ENCODE results near the gene EXOSC1. TPM values are rescaled to one million over a fixed set of nuclear protein-coding genes. Genes with fewer than 3 reads are reported as not detected.
"Not testable (repeated sequence)": the region's sequence is repeated elsewhere in the genome, so short reads cannot be mapped to it uniquely, and the experiment has no call there.

The EXOSC1 gene
- total RNA-seq, 1 experiment from 2014 or later: 46.9 TPM

DNA sequence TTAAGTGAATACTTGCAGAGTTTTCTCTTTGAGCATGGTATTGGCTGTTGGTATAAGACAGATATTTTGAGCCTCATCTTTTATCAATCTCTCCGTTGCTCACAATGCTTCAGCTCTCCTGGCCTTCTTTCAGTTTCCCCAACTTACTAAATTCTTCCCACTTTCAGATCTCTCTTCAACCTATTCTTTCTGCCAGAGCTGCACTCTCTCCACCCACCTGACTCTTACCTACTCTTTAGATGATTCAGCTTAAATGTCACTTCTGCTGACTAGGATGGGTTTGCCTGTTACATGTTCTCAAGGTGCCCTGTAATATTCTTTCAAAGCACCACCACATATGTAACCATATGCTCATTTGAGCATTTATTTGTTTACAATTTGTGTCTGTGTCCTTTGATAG is 1.6 kb downstream of the EXOSC1 start:
- H3K9me3 ChIP-seq (replicated peaks): no peaks in the 10 kb centered on the region
- peaks cover 20% of the 10 kb centered on the region for H3K36me3 ChIP-seq
- no peak for DNase-seq
- H3K27ac ChIP-seq: no peak overlapping the region
- no peak overlapping the region for H3K4me3 ChIP-seq
- no peaks in the 10 kb centered on the region for H3K4me1 ChIP-seq
- no peaks in the 10 kb centered on the region for H3K27me3 ChIP-seq

DNA sequence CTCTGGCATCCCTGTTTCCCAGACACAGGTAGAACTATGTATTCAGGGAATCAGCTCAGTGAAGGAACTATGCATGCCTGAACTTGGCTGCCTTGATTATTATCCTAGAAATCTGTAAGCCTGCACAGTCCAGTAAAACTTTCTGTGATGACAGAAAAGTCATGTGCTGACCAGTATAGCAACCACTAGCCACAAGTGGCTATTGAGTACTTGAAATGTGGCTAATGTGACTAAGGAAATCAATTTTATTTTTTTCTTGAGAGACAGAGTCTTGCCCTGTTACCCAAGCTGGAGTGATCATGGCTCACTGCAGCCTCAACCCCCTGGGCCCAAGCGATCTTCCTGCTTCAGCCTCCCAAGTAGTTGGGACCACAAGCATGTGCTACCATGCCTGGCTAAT is 3.5 kb downstream of the EXOSC1 start:
- H3K4me1 ChIP-seq: no peaks in the 10 kb centered on the region
- peaks cover 36% of the 10 kb centered on the region for H3K36me3 ChIP-seq
- no peaks in the 10 kb centered on the region for H3K27me3 ChIP-seq
- DNase-seq: no peak
- H3K4me3 ChIP-seq: no peak overlapping the region
- H3K9me3 ChIP-seq (replicated peaks): no peaks in the 10 kb centered on the region
- H3K27ac ChIP-seq: no peak overlapping the region

DNA sequence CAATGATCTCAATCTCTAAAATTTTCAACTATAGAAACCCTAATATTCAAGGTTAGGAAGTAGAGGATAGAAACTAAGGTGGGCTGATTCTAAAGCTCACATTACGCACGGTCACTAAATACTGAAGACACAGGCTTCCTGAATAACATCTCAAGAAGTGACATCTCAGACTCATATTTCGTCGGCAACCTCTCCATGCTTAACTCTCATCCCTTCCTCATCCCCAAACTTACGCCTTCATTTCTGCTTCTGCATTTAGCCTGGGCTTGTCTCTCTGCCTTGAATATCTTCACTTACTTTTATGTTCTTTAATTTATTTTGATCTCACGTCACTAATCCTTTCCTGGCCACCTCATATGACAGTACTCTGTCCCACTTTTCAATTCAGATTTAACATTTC is 10.6 kb downstream of the EXOSC1 start:
- Histone ChIP-seq H3K4me3 (no peak overlapping the region), H3K4me1 (no peaks in the 10 kb centered on the region), H3K36me3 (peaks cover 73% of the 10 kb centered on the region), H3K27ac (no peak overlapping the region), H3K9me3 (replicated peaks) (no peaks in the 10 kb centered on the region), H3K27me3 (no peaks in the 10 kb centered on the region)
- no peak for DNase-seq

DNA sequence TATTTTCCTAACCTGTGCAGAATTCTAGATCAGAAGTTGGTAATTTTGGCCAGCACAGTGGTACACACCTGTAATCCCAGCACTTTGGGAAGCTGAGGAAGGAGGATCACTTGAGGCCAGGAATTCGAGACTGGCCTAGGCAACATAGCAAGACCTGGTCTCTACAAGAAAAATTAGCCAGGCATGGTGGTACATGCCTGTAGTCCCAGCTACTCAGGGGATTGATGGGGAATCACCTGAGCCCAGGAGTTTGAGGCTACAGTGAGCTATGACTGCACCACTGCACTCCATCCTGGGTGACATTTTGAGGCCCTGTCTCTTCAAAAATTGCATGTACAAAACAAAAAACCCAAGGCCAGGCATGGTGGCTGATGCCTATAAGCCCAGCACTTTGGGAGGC is 11.2 kb downstream of the EXOSC1 start:
- no peaks in the 10 kb centered on the region for H3K9me3 ChIP-seq (replicated peaks)
- H3K4me3 ChIP-seq: no peak overlapping the region
- H3K27ac ChIP-seq: no peak overlapping the region
- H3K27me3 ChIP-seq: no peaks in the 10 kb centered on the region
- H3K36me3 ChIP-seq: peaks cover 72% of the 10 kb centered on the region
- DNase-seq: no peak
- no peaks in the 10 kb centered on the region for H3K4me1 ChIP-seq

DNA sequence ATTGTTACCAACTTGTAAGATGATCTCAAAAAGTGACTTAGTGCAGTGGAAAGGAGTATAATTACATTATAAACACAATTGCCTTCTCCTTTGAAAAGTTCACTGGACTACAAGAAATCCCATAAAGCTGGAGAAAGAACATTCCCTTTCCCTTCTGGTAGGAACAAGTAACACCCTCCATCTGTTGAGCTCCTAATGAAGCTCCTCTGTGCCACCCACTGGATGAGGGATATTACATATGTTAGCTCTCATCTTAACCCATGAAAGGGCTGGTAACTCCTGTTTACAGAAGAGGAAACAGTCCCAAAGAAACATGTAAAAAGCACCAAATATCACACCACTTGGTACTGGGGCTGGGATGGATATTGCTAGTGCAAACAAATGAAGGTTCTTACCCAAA is 11.8 kb downstream of the EXOSC1 start:
- Histone ChIP-seq H3K4me3 (no peak overlapping the region), H3K27ac (no peak overlapping the region), H3K4me1 (no peaks in the 10 kb centered on the region), H3K9me3 (replicated peaks) (no peaks in the 10 kb centered on the region), H3K36me3 (peaks cover 71% of the 10 kb centered on the region), H3K27me3 (no peaks in the 10 kb centered on the region)
- DNase-seq: no peak

DNA sequence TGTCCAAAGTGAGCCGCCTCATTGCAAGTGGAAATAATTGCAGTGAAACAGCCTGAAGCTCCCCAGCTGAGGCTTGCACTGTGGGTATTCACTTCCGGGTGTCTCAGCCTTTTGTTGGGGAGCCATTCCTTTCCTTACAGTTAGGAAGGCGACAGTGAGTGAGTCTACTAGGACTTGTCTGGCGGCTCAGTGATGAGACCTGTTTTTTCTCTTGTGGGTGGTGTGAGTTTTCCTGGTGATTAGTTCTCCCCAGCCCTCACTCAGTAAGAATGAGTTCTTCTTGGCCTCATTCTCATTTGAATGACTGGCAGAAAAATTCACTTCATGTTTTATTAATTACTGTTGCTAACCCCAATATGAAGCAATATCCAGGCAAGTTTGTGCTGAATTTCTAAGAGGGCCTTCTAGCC is 17.2 kb downstream of the EXOSC1 start:
- no peak for DNase-seq
- no peak overlapping the region for H3K27ac ChIP-seq
- peaks cover 7% of the 10 kb centered on the region; the same call in 1 of the 2 replicates for H3K4me1 ChIP-seq
- peaks cover 45% of the 10 kb centered on the region for H3K36me3 ChIP-seq
- no peaks in the 10 kb centered on the region for H3K27me3 ChIP-seq
- H3K9me3 ChIP-seq (replicated peaks): no peaks in the 10 kb centered on the region
- H3K4me3 ChIP-seq: no peak overlapping the region

DNA sequence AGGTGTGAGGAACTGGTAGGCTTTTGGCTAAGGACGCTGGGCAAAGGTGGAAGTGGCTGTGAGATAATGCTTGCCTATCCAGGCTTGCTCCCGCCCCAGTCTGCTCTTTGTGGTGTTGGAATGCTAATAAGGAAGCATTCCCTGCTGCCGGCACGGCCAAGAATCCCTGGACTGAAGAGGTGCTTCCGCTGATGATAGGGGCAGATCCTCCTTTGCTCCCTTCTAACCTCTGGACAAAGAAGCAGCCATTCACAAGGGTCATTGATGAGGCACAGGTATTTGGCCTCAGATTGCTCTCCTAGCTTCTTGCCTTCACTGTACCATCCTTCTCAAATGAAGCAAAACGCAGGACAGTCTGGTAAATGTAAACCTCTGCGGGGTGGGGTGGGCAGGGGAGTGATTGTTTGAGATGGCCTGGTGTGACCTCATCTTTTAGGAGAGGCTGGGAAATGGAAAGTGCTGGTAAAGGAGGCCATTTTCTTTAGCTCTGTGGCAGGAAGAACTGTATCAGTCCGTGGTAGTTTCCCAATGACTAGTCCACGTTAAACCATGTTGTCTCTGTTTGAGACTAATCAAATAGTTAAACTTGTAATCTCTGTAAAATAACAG is 18.1 kb downstream of the EXOSC1 start:
- DNase-seq: peak; percentile 39 to 51
- Histone ChIP-seq H3K36me3 (peaks cover 41% of the 10 kb centered on the region), H3K27ac (0 out of 2 replicates have a peak overlapping the region, but pooled peaks have one; percentile 87), H3K9me3 (replicated peaks) (no peaks in the 10 kb centered on the region), H3K27me3 (no peaks in the 10 kb centered on the region), H3K4me3 (peak overlapping the region; percentile 90), H3K4me1 (peaks cover 7% of the 10 kb centered on the region; the same call in 1 of the 2 replicates)

DNA sequence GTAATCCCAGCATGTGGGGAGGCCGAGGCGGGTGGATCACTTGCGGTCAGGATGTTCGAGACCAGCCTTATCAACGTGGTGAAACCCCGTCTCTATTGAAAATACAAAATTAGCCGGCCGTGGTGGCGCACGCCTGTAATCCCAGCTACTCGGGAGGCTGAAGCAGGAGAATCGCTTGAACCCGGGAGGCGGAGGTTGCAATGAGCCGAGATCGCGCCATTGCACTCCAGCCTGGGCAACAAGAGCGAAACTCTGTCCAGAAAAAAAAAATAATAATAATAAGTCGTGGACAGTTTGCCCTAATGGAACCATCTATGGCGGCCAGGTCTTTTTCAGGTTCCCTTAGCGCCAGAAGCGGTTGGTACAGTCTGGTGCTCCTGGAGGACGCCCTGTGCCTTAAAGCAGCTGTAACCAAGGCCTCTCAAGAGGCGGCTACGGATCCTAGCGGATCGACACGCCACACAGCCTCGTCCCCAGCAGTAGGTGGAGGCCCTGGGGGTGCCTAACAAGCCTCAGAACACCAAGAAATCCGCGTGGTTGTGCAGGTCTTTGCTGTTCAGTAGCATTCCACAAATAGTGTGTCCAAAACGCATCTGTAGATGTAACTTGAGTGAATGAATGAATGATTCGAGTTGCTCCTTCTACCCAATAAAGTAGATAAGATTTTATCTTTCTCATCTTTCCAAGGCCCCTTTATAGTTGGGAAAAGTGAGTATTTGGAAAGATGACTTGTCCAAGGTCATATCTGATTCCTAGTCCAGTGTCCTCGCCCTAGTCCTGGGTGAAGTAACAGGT is 18.8 kb downstream of the EXOSC1 start:
- Histone ChIP-seq H3K36me3 (peaks cover 39% of the 10 kb centered on the region), H3K4me1 (peaks cover 7% of the 10 kb centered on the region; the same call in 1 of the 2 replicates), H3K9me3 (replicated peaks) (no peaks in the 10 kb centered on the region), H3K27me3 (no peaks in the 10 kb centered on the region), H3K4me3 (peak overlapping the region; percentile 90), H3K27ac (peak overlapping the region; percentile 87)
- peak in 1 of 2 experiments; percentile 49 for DNase-seq

DNA sequence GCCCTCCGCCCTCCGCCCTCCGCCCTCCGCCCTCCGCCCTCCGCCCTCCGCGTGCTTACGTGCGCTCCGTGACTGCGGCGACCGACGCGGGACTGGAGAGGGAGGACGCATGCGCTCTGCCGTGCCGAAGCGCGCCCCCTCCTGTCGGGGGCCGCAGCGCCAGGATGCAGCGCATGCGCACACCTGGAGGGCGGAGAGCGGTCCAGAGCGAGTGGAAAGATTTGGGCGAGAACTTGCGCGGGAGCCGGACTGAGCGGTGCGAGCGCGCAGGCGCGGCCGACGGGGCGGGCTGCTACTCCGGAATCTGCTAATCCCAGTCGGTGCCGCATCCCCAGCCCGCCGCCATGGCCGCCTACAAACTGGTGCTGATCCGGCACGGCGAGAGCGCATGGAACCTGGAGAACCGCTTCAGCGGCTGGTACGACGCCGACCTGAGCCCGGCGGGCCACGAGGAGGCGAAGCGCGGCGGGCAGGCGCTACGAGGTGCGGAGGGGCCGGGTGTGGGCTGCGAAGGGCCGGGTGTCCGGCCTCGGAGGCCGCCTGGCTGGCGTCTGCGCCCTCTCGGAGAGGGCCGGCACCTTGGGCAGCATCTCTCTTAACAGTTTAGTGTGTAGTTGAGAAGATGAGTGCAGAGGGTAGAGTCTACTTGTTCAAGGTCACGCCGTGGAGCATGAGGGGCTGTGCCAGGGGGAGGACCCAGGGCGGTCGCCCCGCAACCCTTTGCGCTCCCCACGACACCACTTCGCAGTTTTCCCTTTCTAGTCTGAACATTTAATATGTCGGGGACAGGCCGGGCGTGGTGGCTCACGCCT is 19.6 kb downstream of the EXOSC1 start, which contains the start of gene PGAM1:
Gene PGAM1, plus strand, starts transcription at position 228 of the 812 bp plus-strand sequence. Its CDS starts 117 bp downstream, at position 345.
- Histone ChIP-seq H3K4me1 (peaks cover 7% of the 10 kb centered on the region; the same call in 1 of the 2 replicates), H3K27me3 (no peaks in the 10 kb centered on the region), H3K36me3 (peaks cover 31% of the 10 kb centered on the region), H3K9me3 (replicated peaks) (no peaks in the 10 kb centered on the region), H3K27ac (peak within 1 kb of the TSS; percentile 87), H3K4me3 (peak within 1 kb of the TSS; percentile 90)
- peak; percentile 94 to 97 for DNase-seq

DNA sequence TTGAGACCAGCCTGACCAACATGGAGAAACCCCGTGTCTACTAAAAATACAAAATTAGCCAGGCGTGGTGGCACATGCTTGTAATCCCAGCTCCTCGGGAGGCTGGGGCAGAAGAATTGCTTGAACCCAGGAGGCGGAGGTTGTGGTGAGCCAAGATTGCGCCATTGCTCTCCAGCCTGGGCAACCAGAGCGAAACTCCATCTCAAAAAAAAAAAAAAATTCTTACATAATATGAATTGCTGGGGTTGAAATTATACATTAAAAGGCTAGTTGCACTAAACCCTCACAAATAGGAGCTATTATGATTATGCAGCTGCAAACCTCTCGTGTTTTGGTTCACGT is 22.1 kb downstream of the EXOSC1 start:
- H3K4me1 ChIP-seq; H3K27me3 ChIP-seq; H3K27ac ChIP-seq; DNase-seq; H3K9me3 ChIP-seq (replicated peaks); H3K4me3 ChIP-seq: not testable (repeated sequence)
- peaks cover 10% of the 10 kb centered on the region for H3K36me3 ChIP-seq

DNA sequence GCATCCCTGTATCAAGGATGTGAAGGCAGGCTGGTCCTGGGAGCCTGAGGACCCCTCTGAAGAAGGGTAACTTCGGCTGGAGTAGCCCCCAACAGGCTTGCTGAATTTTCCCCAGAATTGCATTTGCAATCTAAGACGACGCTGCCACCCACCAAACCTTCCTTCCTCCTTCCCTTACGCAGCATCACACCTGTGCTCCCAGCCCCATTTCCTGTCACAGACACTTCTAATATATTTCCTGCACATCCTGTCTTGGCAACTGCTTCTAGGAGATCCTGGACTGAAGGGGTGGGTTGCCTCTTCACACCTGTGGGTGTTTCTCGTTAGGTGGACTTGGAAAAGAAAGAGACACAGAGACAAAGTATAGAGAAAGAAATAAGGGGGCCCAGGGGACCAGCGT is 29.2 kb downstream of the EXOSC1 start:
- H3K27ac ChIP-seq: no peak overlapping the region

DNA sequence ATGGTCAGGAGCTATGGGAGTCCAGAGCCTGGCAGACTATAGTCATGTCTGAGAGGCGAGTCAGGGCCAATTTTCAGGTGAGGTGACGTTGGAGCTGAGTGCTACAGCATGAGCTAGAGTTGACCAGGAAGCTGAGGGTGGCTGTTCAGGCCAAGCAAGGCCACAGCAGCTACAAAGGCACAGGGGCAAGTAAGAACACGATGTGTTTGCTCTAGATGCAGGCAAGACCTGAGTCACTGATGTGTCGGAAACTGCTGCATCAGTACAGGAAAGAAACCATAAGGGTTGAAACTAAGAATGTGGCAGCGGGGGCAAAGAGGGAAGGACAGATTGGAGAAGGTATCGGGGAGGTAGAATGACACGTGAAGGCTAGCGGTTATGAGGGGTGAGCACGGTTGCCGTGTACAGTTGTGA is 32.9 kb downstream of the EXOSC1 start:
- no peak for DNase-seq
- Histone ChIP-seq H3K9me3 (replicated peaks) (no peaks in the 10 kb centered on the region), H3K36me3 (no peaks in the 10 kb centered on the region), H3K27me3 (no peaks in the 10 kb centered on the region), H3K27ac (no peak overlapping the region), H3K4me3 (no peak overlapping the region), H3K4me1 (no peaks in the 10 kb centered on the region)

More for the DNA sequence above, 29.2 kb downstream of the EXOSC1 start:
- no peaks in the 10 kb centered on the region for H3K27me3 ChIP-seq
- no peak for DNase-seq
- no peaks in the 10 kb centered on the region for H3K36me3 ChIP-seq
- no peak overlapping the region for H3K4me3 ChIP-seq
- no peaks in the 10 kb centered on the region for H3K9me3 ChIP-seq (replicated peaks)
- no peaks in the 10 kb centered on the region for H3K4me1 ChIP-seq

DNA sequence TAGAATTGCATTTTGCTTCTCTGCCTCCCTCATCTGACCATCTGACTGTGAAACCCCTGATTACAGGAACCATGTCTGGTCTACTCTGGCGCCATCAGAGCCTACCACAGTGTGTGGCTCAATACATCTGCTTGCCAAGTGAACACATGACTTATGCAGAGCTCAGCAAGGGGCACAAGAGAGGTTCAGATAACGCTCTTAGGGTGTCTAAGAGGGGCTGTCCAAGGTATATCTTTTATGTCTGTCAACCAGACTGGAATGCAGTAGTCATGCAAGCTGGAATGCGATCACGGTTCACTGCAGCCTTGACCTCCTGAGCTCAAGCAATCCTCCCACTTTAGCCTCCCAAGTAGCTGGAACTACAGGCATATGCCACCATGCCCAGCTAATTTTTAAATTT is 34.4 kb downstream of the EXOSC1 start:
- no peaks in the 10 kb centered on the region for H3K9me3 ChIP-seq (replicated peaks)
- H3K27me3 ChIP-seq: no peaks in the 10 kb centered on the region
- H3K4me3 ChIP-seq: no peak overlapping the region
- H3K36me3 ChIP-seq: no peaks in the 10 kb centered on the region
- DNase-seq: no peak
- no peak overlapping the region for H3K27ac ChIP-seq
- peaks cover 14% of the 10 kb centered on the region for H3K4me1 ChIP-seq

DNA sequence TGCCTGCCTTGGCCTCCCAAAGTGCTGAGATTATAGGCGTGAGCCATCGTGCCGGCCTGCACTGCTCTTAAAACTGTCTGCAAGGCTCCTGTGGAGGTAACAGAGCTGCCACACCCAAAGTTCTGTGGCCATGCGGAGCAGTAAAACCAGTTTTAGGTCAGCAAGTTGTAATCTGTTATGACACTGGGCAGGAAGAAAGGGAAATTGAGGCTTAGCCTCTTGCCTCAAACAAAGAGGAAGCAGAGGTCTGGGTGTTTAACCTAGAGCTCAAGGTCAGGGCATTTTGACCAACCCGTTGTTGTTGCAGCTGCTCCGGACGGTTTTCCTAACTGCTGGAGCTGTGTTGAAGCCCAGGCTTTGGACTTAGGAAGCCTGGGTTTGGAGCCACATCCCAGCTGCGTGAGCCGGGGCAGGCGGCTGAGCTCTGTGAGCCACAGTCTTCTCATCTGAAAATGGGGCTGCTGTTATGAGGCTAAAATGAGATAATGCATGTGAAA is 37.3 kb downstream of the EXOSC1 start:
- H3K4me3 ChIP-seq: no peak overlapping the region
- H3K27me3 ChIP-seq: no peaks in the 10 kb centered on the region
- peak; percentile 38 to 54 for DNase-seq

DNA sequence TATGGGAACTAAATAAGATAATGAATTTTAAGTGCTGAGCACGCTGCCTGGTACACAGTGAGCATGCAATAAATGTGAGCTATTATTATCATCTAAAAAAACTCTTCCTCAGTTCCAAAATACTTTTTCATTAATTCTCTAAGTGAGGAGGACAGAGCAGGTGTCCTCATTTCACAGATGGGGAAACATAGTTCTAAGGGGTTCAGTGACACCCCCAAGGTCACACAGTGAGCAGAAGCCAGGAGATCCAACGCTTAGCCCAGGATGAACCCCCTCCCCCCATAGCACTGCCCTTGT is 37.9 kb downstream of the EXOSC1 start:
- Histone ChIP-seq H3K4me3 (no peak overlapping the region), H3K36me3 (no peaks in the 10 kb centered on the region), H3K9me3 (replicated peaks) (no peaks in the 10 kb centered on the region), H3K4me1 (peaks cover 14% of the 10 kb centered on the region), H3K27ac (no peak overlapping the region), H3K27me3 (no peaks in the 10 kb centered on the region)
- DNase-seq: no peak

More for the DNA sequence above, 37.3 kb downstream of the EXOSC1 start:
- Histone ChIP-seq H3K36me3 (no peaks in the 10 kb centered on the region), H3K27ac (no peak overlapping the region), H3K4me1 (peaks cover 14% of the 10 kb centered on the region), H3K9me3 (replicated peaks) (no peaks in the 10 kb centered on the region)
